Measurements from ENCODE around the gene FRAT1.
"Not testable (repeated sequence)": the region's sequence is repeated elsewhere in the genome, so short reads cannot be mapped to it uniquely, and the experiment has no call there.

FRAT1 gene

DNA sequence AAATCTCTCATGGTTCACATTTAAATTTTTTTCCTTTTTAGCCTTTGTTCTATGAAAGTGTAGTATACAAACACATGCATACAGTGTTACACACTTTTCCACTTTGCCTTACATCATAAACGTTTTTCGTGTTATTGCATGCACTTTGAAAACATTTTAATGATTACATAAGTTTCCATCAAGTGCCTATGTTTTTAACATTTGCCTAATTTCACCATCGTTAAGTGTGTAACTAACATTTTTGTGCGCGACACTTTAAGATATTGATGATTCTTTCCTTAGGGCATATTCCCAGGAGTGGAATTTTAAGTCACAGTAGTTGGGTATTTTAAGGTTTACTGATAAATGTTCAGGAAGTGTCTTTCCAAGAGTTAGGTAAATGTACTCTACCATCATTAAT, 16.9 kb downstream of the FRAT1 start:
- no peak for DNase-seq (ENCODE audit: low read depth in 2 of 2)
- H3K4me3 ChIP-seq (replicated peaks in 1 of 2; ENCODE audit: low read depth in 2 of 2, low read length in 2 of 2): no peak overlapping the region

DNA sequence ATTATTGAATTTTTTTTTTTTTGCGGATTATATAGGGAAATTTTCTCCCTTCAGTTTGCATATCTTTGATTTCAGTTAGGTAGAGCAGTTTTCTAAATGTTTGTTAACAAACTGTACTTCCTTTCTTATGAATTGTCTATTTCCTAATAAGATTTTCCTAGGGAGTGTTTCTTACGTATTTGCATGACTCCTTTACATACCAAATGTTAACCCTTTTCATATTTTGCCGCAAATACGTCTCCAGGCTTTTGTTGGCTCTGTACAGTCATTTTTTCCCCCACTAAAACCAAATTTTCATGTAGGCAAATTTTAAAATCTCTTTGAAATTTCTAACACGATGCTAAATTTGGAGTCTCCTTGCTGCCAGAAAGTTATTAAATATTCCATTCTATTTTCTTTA, 17.4 kb downstream of the FRAT1 start:
- peak; percentile 28 to 48 for DNase-seq (ENCODE audit: low read depth in 2 of 2)

More for the DNA sequence above, 16.9 kb downstream of the FRAT1 start:
- TF ChIP-seq, protein P1, sequence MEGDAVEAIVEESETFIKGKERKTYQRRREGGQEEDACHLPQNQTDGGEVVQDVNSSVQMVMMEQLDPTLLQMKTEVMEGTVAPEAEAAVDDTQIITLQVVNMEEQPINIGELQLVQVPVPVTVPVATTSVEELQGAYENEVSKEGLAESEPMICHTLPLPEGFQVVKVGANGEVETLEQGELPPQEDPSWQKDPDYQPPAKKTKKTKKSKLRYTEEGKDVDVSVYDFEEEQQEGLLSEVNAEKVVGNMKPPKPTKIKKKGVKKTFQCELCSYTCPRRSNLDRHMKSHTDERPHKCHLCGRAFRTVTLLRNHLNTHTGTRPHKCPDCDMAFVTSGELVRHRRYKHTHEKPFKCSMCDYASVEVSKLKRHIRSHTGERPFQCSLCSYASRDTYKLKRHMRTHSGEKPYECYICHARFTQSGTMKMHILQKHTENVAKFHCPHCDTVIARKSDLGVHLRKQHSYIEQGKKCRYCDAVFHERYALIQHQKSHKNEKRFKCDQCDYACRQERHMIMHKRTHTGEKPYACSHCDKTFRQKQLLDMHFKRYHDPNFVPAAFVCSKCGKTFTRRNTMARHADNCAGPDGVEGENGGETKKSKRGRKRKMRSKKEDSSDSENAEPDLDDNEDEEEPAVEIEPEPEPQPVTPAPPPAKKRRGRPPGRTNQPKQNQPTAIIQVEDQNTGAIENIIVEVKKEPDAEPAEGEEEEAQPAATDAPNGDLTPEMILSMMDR (IDR thresholded peaks at IDR 0.05; ENCODE audit: low read depth, low read length): no peak

DNA sequence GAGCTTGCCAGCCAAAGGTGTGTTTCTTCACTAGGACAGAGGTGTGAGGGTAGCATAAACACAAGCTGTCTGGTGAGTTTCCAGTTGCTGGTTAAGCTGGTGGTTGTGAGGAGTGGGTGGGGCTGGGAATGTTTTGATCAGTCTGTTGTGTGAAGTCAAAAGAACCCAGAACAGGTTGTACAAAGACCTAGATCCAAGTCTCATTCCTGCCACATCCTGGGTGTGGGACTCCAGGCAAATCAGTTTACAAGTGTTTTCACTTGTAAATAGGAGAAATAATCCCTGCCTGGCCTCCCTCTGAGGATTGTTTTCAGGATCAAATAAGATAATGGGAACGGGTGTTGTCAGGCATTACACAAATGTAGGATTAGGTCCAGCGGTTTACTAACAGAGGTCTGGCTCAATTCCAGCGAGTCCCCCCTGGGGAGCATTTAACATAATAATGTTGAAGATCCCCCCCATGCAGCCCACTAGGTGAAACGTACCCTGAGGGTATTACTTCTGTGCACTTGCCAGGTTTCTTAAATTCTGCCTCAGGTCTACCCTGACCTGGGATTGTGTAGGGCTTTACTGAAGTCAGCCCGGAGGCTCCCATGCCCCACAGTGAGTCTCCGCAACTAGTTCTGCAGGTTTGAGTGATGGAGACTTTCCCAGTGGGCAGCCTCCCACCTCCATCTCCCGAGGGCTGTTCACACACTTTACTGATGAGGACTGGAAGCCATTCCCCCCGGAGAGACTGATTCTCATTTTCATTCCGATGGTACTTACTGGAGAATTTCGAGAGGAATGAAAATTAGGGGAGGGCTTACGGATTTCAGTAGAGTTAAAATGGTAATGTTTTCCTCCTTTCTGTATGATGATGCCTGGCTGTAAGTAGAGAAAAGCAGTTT, 18.1 kb downstream of the FRAT1 start:
- H3K4me3 ChIP-seq (replicated peaks in 1 of 2; ENCODE audit: low read depth in 2 of 2, low read length in 2 of 2): no peak overlapping the region
- no peak for DNase-seq (ENCODE audit: low read depth in 2 of 2)
- TF ChIP-seq, protein P1 (IDR thresholded peaks at IDR 0.05; ENCODE audit: low read depth, low read length): no peak

More for the DNA sequence above, 17.4 kb downstream of the FRAT1 start:
- no peak overlapping the region for H3K4me3 ChIP-seq (replicated peaks in 1 of 2; ENCODE audit: low read depth in 2 of 2, low read length in 2 of 2)
- TF ChIP-seq, protein P1 (IDR thresholded peaks at IDR 0.05; ENCODE audit: low read depth, low read length): no peak

DNA sequence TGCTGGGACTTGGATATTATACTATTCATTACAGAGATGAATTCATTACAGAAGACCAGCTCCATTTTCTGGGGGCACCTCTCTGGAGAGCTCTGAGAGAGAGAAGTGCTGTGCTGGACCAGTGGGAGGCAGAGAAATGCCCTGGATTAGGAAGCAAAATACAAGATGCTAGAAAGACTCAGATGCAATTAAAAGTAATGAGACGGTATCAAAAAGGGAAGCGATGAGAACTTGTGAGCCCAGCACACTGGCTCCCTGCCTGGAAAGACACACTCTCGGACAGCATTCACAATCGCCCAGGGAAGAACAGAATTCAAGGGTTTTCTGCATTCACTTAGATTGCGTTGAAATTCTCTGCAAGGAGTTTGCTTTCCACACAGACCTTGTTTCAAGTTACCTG, 19.0 kb downstream of the FRAT1 start:
- DNase-seq (ENCODE audit: low read depth in 2 of 2): no peak
- TF ChIP-seq, protein P1 (IDR thresholded peaks at IDR 0.05; ENCODE audit: low read depth, low read length): no peak
- H3K4me3 ChIP-seq (replicated peaks in 1 of 2; ENCODE audit: low read depth in 2 of 2, low read length in 2 of 2): no peak overlapping the region

DNA sequence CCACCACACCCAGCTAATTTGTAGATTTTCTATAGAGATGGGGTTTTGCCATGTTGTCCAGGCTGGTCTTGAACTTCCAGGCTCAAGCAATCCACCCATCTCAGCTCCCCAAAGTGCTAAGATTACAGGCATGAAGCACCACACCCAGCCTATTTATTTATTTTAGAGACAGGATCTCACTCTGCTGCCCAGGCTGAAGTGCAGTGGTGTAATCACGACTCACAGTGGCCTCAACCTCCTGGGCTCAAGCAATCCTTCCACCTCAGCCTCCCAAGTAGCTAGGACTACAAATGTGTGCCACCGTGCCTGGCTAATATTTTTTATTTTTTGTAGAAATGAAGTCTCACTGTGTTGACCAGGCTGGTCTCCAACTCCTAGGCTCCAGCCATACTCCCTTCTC, 22.3 kb downstream of the FRAT1 start:
- TF ChIP-seq, protein P1 (IDR thresholded peaks at IDR 0.05; ENCODE audit: low read depth, low read length): no peak
- H3K4me3 ChIP-seq (replicated peaks in 1 of 2; ENCODE audit: low read depth in 2 of 2, low read length in 2 of 2): no peak overlapping the region
- DNase-seq (ENCODE audit: low read depth in 2 of 2): no peak

DNA sequence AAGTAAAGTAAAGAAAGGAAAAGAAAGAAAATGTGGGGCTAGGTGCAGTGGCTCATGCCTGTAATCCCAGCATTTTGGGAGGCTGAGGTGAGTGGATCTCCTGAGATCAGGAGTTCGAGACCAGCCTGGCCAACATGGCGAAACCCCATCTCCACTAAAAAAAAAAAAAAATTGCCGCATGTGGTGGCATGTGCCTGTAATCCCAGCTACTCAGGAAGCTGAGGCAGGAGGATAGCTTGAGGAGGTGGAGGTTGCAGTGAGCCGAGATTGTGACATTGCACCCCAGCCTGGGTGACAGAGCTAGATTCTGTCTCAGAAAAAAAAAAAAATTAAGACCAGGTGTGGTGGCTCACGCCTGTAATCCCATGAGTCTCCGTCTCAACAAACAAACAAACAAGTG, 24.6 kb downstream of the FRAT1 start:
- DNase-seq (ENCODE audit: low read depth in 2 of 2); H3K4me3 ChIP-seq (replicated peaks in 1 of 2; ENCODE audit: low read depth in 2 of 2, low read length in 2 of 2): not testable (repeated sequence)

DNA sequence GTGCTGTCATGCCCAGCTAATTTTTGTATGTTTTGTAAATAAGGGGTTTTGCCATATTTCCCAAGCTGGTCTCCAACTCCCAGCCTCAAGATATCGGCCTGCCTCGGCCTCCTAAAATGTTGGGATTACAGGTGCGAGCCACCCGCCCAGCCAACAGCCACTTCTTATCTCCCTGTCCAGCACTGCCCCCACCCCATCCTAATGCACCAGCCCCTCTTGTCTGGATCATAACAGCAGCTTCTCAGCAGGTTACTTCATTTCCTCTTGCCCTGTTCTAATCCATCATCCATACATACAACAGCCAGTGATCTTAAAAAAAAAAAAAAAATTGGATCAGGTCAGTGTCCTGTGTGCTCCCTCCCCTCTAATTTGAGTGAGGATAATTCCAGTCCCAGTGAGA, 28.2 kb downstream of the FRAT1 start:
- DNase-seq (ENCODE audit: low read depth in 2 of 2): no peak
- TF ChIP-seq, protein P1 (IDR thresholded peaks at IDR 0.05; ENCODE audit: low read depth, low read length): no peak
- H3K4me3 ChIP-seq (replicated peaks in 1 of 2; ENCODE audit: low read depth in 2 of 2, low read length in 2 of 2): no peak overlapping the region
